Amniotic epithelial cell (primary cell): ENCODE results near the gene RPS26.
"Not testable (repeated sequence)": the region's sequence is repeated elsewhere in the genome, so short reads cannot be mapped to it uniquely, and the experiment has no call there.

Experiments
- DNase-seq: peaks from one replicate; pipeline ENCODE4 v3.0.0-alpha.2; 2010; ENCODE audit warnings: low read depth

RPS26 gene

DNA sequence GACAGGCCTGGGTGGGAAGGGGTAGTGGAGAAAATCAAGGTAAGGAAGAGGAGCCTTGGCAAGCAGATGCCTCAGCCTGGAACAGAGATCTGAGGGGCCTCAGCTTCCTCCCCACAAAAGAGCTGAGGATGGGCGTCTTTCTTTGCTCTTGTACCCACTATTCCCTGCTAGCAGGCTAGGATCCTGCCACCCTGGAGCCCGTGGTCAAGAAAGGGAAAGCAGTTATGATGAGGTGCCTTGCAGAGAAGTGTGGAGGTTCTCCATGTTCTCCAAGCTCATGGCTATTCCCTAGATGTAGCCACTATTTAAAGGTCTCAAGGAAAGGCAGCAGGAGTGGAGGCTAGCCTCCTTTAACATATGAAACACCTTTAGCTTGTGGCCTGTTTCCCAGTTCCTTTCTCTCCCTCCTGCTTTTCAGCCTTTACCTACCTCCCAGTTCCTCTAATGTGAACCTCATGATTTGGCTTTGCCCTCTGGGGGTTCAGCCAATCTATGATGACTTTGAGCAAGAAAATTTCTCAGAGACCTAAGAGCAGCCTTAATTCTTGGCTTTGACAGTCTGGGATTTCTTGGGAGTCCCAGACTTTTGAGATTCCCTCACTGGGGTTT, 19.7 kb upstream of the RPS26 start:
- no peak for DNase-seq

DNA sequence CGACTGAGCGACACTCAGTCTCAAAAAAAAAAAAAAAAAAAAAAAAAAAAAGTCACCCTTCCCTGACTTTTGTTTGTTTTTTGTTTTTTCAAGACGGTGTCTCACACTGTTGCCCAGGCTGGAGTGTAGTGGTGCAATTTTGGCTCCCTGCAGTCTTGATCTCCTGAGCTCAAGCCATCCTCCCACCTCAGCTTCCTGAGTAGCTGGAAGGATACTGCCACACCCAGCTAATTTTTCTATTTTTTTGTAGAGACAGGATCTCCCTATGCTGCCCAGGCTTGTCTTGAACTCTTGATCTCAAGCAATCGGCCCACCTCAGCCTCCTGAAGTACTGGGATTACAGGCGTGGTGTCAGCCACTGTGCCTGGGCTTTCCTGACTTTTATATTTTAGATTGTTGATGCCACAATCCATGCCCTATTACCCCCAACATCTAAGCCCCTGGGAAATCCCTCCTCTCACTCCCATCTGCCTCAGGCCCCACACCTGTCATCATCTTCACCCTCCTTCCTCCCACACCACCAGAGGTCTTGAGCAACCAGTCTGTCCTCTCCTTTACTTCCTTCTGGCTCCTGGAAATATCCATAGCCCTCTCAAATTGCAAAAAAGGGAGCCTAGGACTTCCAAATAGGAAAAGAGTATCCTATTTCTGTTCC, 13.1 kb upstream of the RPS26 start:
- DNase-seq: peak; percentile 48

DNA sequence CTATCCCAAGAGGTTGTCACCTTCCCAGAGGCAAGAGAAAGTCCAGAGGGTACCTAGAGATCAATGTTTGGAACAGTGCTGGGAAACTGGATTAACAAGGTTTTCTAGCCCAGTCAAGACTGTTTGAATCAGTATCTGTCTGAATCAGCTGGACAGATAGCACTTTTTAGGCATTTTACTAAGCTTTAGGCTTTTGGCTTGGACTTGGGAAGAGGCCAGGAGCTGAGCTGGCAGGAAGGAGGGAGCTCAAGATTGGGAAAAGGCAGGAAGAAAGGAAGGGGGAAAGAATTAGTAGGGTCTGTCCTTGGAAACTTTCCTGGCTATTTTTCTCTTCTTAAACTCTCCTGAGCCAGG, 12.6 kb upstream of the RPS26 start:
- peak; percentile 46 for DNase-seq

DNA sequence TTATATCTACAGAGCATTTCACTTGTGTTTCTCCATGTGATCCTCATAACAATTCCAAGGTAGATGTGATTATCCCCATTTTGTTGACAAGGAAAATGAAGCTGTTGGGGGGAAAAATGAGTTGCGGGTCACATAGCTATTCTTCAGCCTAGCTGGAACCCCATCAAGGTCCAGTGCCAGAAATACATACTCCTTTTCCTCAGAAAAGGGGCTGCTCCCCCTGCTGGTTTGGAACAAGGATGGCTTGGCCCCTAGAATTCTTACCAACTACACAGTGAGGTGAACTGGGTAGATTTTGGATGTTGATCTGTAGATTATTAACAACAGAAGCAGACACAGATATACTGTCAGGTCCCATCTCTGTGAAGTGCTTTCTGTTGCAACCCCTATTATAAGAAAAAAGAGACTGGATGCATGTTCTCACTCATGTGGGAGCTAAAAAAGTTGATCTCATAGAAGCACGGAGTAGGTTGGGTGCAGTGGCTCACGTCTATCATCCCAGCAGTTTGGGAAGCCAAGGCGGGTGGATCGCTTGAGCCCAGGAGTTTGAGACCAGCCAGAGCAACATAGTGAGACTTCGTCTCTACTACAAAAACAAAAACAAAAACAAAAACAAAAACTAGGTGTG, 11.9 kb upstream of the RPS26 start:
- peak; percentile 57 for DNase-seq

DNA sequence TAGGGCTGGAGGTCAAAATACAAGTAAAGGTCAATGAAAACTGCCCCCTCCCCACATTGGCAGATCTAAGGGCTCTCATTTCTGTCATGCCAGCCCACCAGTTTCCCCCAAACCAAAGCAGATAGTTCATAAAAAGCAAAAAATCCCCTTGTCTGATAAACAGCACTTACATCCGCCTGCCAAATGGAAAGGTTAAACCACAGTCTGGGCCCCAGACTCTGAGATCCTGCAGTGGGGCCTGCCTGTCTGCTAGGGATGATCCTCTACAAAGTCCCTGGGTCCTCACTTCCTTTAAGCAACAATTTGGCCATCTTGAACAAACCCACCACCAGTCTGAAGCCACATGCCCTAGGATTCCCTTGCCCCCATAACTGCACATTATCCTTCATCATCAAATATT, 9.7 kb upstream of the RPS26 start:
- DNase-seq: no peak

DNA sequence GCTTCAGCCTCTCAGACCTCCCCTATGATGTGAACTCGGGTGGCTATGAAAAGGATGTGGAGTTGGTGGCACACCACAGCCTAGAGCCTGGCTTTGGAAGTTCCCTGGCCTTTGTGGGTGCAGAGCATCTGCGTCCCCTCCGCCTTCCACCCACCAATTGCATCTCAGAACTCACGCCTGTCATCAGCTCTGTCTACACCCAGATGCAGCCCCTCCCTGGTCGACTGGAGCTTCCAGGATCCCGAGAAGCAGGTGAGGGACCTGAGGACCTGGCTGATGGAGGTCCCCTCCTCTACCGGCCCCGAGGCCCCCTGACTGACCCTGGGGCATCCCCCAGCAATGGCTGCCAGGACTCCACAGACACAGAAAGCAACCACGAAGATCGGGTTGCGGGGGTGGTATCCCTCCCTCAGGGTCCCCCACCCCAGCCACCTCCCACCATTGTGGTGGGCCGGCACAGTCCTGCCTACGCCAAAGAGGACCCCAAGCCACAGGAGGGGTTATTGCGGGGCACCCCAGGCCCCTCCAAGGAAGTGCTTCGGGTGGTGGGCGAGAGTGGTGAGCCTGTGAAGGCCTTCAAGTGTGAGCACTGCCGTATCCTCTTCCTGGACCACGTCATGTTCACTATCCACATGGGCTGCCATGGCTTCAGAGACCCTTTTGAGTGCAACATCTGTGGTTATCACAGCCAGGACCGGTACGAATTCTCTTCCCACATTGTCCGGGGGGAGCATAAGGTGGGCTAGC, 7.0 kb upstream of the RPS26 start:
- DNase-seq: no peak

DNA sequence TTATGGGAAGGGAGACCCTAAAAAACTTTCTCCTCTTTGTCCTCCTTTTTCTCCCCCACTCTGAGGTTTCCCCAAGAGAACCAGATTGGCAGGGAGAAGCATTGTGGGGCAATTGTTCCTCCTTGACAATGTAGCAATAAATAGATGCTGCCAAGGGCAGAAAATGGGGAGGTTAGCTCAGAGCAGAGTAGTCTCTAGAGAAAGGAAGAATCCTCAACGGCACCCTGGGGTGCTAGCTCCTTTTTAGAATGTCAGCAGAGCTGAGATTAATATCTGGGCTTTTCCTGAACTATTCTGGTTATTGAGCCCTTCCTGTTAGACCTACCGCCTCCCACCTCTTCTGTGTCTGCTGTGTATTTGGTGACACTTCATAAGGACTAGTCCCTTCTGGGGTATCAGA, 4.6 kb upstream of the RPS26 start:
- DNase-seq: no peak

DNA sequence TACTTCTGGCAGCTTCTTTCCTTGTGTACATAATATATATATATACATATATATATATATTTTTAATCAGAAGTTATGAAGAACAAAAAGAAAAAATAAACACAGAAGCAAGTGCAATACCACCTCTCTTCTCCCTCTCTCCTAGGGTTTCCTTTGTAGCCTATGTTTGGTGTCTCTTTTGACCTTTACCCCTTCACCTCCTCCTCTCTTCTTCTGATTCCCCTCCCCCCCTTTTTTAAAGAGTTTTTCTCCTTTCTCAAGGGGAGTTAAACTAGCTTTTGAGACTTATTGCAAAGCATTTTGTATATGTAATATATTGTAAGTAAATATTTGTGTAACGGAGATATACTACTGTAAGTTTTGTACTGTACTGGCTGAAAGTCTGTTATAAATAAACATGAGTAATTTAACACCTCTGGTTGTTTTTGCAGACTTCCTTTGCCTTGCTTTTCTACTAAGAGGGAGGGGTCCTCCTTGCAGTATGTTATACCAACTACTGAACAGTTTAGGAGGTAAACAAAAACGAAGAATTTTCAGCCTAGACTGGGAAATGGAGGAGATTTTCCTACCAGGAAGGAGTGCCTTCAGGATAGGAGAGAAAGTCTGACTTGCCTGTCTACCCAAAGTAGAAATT, 3.6 kb upstream of the RPS26 start:
- no peak for DNase-seq

DNA sequence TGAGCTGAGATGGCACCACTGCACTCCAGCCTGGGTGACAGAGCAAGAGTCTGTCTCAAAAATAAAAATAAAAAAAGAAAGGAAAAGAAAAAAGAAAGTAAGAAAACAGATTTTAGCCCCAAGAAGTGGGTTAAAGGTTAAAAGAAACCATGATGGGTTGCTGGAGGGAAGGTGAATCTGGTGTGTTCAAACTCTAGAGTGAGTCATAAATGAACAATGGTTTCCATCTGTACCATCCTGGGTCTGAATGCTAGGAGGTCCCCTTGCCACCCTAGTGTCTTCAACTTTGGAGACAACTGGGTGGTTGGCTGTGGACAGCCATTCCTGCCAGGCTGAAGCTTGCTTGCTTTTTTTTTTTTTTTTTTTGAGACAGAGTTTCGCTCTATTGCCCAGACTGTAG, 1.6 kb upstream of the RPS26 start:
- DNase-seq: no peak

DNA sequence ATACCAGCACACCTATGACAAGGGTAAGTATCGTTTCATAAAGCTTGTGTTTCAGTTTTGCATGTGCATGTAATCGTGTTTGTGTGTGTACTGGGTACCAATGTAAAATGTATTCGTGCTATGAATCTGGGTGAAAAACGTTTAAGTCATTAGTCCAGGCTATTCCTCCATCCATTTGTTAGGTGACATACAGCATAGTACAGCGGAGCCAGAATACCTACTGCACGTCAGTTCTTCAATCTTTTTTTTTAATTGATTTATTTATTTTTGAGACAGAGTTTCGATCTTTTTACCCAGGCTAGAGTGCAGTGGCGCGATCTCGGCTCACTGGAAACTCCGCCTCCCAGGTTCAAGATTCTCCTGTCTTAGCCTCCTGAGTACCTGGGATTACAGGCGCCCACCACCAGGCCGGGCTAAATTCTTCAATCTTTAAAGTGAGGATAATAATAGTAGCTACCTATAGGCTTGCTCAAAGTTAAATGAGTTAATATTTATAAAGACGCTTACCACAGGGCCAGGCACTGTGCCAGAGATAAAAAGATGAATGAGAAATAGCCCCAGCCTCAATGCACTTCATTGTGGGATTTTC, 661 bp upstream of the RPS26 start:
- no peak for DNase-seq

DNA sequence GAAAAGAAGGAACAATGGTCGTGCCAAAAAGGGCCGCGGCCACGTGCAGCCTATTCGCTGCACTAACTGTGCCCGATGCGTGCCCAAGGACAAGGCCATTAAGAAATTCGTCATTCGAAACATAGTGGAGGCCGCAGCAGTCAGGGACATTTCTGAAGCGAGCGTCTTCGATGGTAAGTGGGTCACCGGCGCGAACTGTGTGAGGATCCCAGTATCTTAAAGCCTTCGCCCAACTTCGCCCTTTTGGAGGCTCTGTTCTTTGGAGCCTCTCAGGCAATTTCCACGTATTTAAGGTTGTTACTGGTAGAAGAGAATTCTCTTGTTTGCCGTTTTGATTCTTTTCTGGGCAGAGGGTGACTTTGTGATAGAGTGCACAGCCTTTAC, 704 bp downstream of the RPS26 start:
- DNase-seq: not testable (repeated sequence)

DNA sequence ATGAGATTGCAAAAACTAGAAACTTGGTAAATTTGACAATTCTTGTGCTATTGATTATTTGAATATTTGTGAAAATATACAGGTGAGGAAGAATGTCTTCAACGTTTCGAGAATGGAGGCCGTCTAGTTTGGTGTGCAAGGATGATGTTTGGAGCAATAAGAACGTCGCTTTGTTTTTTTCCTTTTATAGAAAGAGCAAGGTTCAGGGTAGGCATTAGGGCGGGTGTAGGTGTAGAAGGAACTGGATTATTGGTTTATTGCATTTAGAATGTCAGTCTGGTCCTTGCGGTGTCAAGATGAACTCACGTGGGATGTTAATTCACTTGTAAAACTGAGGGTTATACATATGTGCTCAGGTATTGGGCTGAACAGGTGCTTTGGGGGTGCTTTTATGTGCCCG, 1.1 kb downstream of the RPS26 start:
- DNase-seq: no peak

DNA sequence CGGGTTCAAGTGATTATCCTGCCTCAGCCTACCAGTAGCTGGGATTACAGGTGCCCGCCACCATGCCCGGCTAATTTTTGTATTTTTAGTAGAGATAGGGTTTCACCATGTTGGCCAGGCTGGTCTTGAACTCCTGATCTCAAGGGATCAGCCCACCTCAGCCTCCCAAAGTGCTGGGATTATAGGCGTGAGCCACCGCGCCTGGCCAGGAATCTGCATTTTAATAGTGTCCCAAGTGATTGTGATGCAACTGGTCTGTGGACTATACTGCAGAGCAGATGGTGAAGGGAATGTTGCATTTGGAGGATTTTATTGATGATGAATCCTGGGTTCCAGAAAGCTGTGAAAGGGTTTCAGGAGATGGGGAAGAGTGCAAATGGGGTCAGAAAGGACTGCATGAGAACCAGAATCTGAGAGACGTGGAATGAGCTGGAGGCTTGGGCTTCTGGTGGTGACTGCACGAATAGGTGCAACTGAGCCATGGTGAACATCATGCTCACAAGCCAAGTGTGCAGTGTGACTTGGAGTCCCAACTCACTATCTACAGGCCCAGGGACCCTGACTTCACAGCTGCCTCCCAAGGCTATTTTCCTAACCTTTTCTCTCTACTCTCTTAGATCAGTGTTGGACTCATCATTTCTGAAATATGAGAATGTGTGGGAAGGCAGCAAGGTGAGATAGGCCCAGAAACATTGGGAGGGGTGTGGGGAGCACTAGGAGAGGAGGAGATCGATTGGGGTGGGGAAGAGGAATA, 4.5 kb downstream of the RPS26 start:
- no peak for DNase-seq

DNA sequence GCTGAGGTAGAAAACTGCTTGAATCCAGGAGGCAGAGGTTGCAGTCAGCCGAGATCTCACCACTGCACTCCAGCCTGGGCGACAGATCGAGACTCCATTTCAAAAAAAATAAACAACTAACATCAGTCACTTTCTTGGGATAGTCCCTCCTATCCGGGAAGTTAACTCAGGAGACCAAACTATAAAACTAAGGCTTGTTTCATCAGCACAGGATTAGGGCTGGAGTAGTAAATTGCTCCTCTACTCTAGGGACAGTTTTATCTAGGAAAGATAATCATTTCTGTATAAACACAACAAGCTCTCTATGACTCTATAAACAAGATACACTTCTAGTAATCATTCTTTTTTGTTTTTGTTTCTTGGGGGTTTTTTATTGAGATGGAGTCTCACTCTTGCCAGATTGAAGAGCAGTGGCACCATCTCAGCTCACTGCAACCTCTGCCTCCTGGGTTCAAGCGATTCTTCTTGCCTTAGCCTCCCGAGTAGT, 11.7 kb downstream of the RPS26 start:
- DNase-seq: no peak

DNA sequence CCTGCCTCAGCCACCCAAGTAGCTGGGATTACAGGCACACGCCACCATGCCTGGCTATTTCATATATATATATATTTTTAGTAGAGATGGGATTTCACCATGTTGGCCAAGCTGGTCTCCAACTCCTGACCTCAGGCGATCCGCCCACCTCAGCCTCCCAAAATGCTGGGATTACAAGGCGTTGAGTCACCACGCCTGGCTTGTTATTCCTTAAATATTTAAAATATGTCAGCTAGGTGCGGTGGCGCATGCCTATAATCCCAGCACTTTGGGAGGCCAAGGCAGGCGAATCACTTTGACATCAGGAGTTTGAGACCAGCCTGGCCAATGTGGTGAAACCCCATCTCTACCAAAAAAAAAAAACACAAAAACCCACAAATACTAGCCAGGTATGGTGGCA, 18.2 kb downstream of the RPS26 start:
- peak; percentile 75 for DNase-seq

DNA sequence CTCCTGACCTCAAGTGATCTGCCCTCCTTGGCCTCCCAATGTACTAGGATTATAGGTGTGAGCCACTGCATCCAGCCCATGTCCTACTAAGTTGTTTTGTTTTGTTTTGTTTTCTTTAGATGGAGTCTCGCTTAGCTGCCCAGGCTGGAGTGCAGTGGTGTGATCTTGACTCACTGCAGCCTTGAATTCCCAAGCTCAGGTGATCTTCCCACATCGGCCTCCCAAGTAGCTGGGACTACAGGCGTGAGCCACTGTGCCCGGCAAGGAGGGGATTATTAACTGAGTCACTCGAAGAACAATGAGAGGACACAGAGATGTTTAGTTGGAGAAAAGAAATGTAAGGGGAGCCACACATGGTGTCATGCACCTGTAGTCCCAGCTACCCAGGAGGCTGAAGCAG, 20.3 kb downstream of the RPS26 start:
- no peak for DNase-seq

DNA sequence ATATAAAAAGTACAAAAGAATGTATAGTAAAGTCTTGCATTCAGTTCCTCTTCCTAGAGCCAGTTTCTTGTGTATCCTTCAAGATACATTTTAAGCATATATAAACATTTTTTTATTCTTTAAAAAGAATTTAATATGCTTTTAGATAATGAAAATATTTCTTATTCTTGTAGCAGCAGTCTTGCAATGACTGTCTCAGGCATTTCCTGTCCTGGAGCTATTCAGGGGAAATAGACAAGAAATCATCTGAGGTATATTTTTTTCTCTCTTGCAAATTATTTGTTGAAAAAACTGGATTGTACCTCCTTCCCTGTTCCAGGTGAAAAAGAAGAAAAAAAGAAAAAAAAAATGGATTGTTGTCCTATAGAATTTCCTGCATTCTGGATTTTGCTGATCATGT, 21.3 kb downstream of the RPS26 start:
- no peak for DNase-seq

DNA sequence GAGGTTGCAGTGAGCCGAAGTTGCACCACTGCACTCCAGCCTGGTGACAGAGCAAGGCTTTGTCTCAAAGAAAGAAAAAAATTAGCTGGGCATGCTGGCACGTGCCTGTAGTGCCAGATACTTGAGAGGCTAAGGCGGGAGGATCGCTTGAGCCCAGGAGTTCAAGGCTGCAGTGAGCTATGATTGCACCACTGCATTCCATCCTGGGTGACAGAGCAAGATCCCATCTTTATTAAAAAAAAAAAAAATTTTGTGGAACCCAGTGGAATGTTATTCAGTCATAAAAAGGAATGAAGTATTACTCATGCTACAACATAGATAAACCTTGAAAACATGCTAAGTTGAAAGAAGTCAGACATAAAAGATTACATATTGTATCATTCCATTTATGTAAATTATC, 29.9 kb downstream of the RPS26 start:
- peak; percentile 72 for DNase-seq

DNA sequence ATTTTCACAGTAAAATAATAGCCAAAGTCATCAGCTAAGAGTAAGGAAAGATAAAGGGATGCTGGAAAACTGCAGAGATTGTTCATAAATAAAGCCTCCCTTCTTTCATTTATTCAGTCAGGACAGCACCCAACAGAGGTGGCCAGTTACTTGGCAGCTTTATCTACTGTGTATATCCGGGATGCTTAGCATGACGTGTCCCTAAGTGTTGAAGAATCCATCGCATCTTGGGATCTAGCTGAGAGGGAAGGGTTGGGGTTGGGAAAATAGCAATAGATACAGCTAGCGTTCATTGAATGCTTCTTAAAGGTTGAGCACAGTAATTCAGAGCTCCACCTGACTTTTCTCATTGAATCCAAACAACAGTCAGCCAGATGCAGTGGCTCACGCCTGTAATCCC, 32.7 kb downstream of the RPS26 start:
- DNase-seq: no peak

DNA sequence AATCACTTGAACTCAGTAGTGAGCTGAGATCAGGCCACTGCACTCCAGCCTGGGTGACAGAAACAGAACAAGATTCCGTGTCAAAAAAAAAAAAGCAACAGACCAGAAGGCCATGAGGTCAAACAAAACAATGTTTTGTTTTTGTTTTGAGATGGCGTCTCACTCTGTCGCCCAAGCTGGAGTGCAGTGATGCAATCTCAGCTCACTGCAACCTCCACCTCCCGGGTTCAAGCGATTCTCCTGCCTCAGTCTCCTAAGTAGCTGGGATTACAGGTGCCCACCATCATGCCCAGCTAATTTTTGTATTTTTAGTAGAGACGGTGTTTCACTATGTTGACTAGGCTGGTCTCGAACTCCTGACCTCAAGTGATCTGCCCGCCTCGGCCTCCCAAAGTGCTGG, 36.2 kb downstream of the RPS26 start:
- DNase-seq: not testable (repeated sequence)

DNA sequence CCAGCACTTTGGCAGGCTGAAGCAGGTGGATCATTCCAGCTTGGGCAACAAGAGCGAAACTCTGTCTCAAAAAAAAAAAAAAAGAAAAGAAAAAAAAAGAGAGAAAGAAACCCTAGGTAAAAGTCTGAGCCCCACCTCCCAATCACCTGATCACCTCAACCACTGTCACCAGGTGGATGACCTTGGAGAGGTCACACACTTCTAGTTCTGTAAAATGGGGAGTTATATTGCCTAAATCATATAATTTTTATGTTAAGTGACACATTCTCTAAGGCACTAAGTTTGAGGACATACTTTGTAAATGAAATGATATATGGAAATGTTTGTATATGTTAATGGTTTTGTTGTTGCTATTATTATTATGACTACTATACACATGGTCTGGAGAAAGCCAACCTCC, 36.7 kb downstream of the RPS26 start:
- DNase-seq: no peak
